Measurements from ENCODE around the gene NFATC3. TPM values are rescaled to one million over a fixed set of nuclear protein-coding genes. Genes with fewer than 3 reads are reported as not detected.
A peak's percentile ranks its signal among the peaks of the same experiment; 100 is the strongest.

Gene NFATC3
- total RNA-seq, 1 donor from 2014 or later = 42.0 TPM

GRCh38 chr16:68275611-68276191, 190.5 kb downstream of the NFATC3 start:
- Mint-ChIP-seq H3K27ac (ENCODE audit: unreplicated experiment) (peak overlapping the region; percentile 14), H3K27me3 (ENCODE audit: unreplicated experiment) (no peaks in the 10 kb centered on the region), H3K4me3 (ENCODE audit: unreplicated experiment) (no peak overlapping the region), H3K36me3 (ENCODE audit: unreplicated experiment) (peaks cover 15% of the 10 kb centered on the region), H3K4me1 (ENCODE audit: unreplicated experiment) (peaks cover 3% of the 10 kb centered on the region), H3K9me3 (ENCODE audit: unreplicated experiment) (no peaks in the 10 kb centered on the region)
- TF ChIP-seq CTCF (IDR thresholded peaks at IDR 0.05) = no peak
- no peak for DNase-seq (ENCODE audit: extremely low spot score, unreplicated experiment)

GRCh38 chr16:68276223-68276622, 191.1 kb downstream of the NFATC3 start:
- Mint-ChIP-seq H3K27me3 (ENCODE audit: unreplicated experiment) (no peaks in the 10 kb centered on the region), H3K27ac (ENCODE audit: unreplicated experiment) (no peak overlapping the region), H3K9me3 (ENCODE audit: unreplicated experiment) (no peaks in the 10 kb centered on the region), H3K4me1 (ENCODE audit: unreplicated experiment) (peaks cover 3% of the 10 kb centered on the region), H3K36me3 (ENCODE audit: unreplicated experiment) (peaks cover 15% of the 10 kb centered on the region), H3K4me3 (ENCODE audit: unreplicated experiment) (no peak overlapping the region)
- TF ChIP-seq CTCF (IDR thresholded peaks at IDR 0.05) = no peak
- no peak for DNase-seq (ENCODE audit: extremely low spot score, unreplicated experiment)

Small RNAs within 50 kb of the gene (microRNA-seq; reads per million reads assigned to microRNA genes)
- gene MIR6773 (ENCODE audit: unreplicated experiment) = not detected

Other genes with a start within 250 kb of the NFATC3 start
- 29.5 and 30.0 TPM in 2 replicates for gene THAP11, start 243.1 kb upstream of the NFATC3 start, total RNA-seq
- gene NUTF2, start 238.4 kb upstream of the NFATC3 start, total RNA-seq = 121 and 125 TPM in 2 replicates
- 46.3 and 51.2 TPM in 2 replicates for gene CENPT, start 237.7 kb upstream of the NFATC3 start, total RNA-seq
- gene EDC4, start 212.3 kb upstream of the NFATC3 start, total RNA-seq = 68.2 and 75.4 TPM in 2 replicates
- gene NRN1L, start 200.5 kb upstream of the NFATC3 start, total RNA-seq = 1.4 and 1.5 TPM in 2 replicates
- 43.9 and 45.5 TPM in 2 replicates for gene PSKH1, start 192.1 kb upstream of the NFATC3 start, total RNA-seq
- 0.39 and 0.91 TPM in 2 replicates for gene CTRL, start 153.5 kb upstream of the NFATC3 start, total RNA-seq
- gene PSMB10, start 148.5 kb upstream of the NFATC3 start, total RNA-seq = 58.3 and 59.0 TPM in 2 replicates
- 35.3 and 36.9 TPM in 2 replicates for gene LCAT, start 141.2 kb upstream of the NFATC3 start, total RNA-seq
- 90.7 and 91.6 TPM in 2 replicates for gene SLC12A4, start 116.7 kb upstream of the NFATC3 start, total RNA-seq
- not detected in 2 replicates for gene DPEP3, start 104.9 kb upstream of the NFATC3 start, total RNA-seq
- gene DPEP2, start 85.9 kb upstream of the NFATC3 start, total RNA-seq = not detected in 2 replicates
- gene DPEP2NB, start 69.5 kb upstream of the NFATC3 start, total RNA-seq = not detected in 2 replicates
- 7.5 and 8.8 TPM in 2 replicates for gene DDX28, start 62.1 kb upstream of the NFATC3 start, total RNA-seq
- gene DUS2, start 62.1 kb upstream of the NFATC3 start, total RNA-seq = 13.6 and 17.2 TPM in 2 replicates
- gene ESRP2, start 150.8 kb downstream of the NFATC3 start, total RNA-seq = 0.16 and 0.24 TPM in 2 replicates
- gene PLA2G15, start 160.0 kb downstream of the NFATC3 start, total RNA-seq = 25.9 and 27.9 TPM in 2 replicates
- 50.7 and 52.9 TPM in 2 replicates for gene SLC7A6, start 179.2 kb downstream of the NFATC3 start, total RNA-seq
- gene SLC7A6OS, start 225.6 kb downstream of the NFATC3 start, total RNA-seq = 14.2 and 18.4 TPM in 2 replicates
- 38.4 and 43.5 TPM in 2 replicates for gene PRMT7, start 225.6 kb downstream of the NFATC3 start, total RNA-seq

Data from osteocyte (in vitro differentiated cells).